HEK293 (cell line): ENCODE results near the gene CACNA1B.

ENCODE experiments used
- CTCF ChIA-PET: fragments of 350-600 bp; formaldehyde crosslinking; extraction: SDS; loops from one replicate; lab custom pipeline; 2021; ENCODE audit warnings: antibody characterized with exemption; lab: Yijun Ruan, JAX
- POLR2A ChIA-PET: fragments of 300-600 bp; formaldehyde crosslinking; extraction: SDS; loops from one replicate; lab custom pipeline; 2020; ENCODE audit warnings: antibody characterized with exemption, inconsistent platforms; lab: Yijun Ruan, JAX
- H3K27ac ChIP-seq: fragments of 200-500 bp; sonication (Bioruptor generic); 2 replicates; pipeline ENCODE4 v1.5.1; 2014; ENCODE audit warnings: low read depth, low read length, control low read depth, inconsistent platforms; ENCODE audit errors: extremely low read depth
- H3K36me3 ChIP-seq, 2 experiments: fragments of 200-500 bp in 1 of 2; sonication (Bioruptor generic) in 1 of 2; 1 replicate in 1 of 2; 2 replicates in 1 of 2; pipeline ENCODE4 v1.5.1; 2014 to 2017; ENCODE audit warnings: inconsistent platforms in 2 of 2, low read length in 2 of 2; ENCODE audit not compliant: control insufficient read depth in 2 of 2, insufficient read depth in 1 of 2
- H3K4me1 ChIP-seq: fragments of 200-500 bp; sonication (Bioruptor generic); 2 replicates; pipeline ENCODE4 v1.5.1; 2014; ENCODE audit warnings: mild to moderate bottlenecking, low read length, inconsistent platforms; ENCODE audit not compliant: control insufficient read depth, insufficient read depth
- H3K4me3 ChIP-seq: 2 replicates; pipeline ENCODE4 v1.5.1; 2011; ENCODE audit warnings: low read depth, mild to moderate bottlenecking, control low read depth, low read length, moderate library complexity
- H3K9me3 ChIP-seq: fragments of 200-500 bp; sonication (Bioruptor generic); 2 replicates; pipeline ENCODE4 v1.5.1; 2014; ENCODE audit warnings: low read depth, low read length, inconsistent platforms; ENCODE audit not compliant: control insufficient read depth, insufficient read depth
- EGR2 ChIP-seq: fragments of 450-650 bp; formaldehyde crosslinking; IDR thresholded peaks from 2 replicates; pipeline ENCODE4 v1.5.1; 2016; ENCODE audit warnings: low read depth, missing biosample characterization, missing genetic modification characterization
- ELK4 ChIP-seq: IDR thresholded peaks from 2 replicates; pipeline ENCODE4 v1.6.1; 2011; ENCODE audit warnings: mild to moderate bottlenecking, low read depth, low read length, borderline replicate concordance
- GLIS1 ChIP-seq: fragments of 450-650 bp; formaldehyde crosslinking; IDR thresholded peaks from 2 replicates; pipeline ENCODE4 v1.5.1; 2016; ENCODE audit warnings: missing biosample characterization, missing genetic modification characterization
- HOXA7 ChIP-seq: sonication (generic); formaldehyde crosslinking; IDR thresholded peaks from 2 replicates; pipeline ENCODE4 v1.8.1; 2022; ENCODE audit warnings: missing genetic modification reagents, borderline replicate concordance
- KLF8 ChIP-seq: fragments of 450-650 bp; formaldehyde crosslinking; IDR thresholded peaks from 2 replicates; pipeline ENCODE4 v1.5.1; 2016; ENCODE audit warnings: missing biosample characterization, missing genetic modification characterization
- MYNN ChIP-seq: fragments of 450-650 bp; formaldehyde crosslinking; IDR thresholded peaks from 2 replicates; pipeline ENCODE4 v1.5.1; 2016; ENCODE audit warnings: missing biosample characterization, missing genetic modification characterization, borderline replicate concordance
- TRIM28 ChIP-seq: IDR thresholded peaks from 2 replicates; pipeline ENCODE4 v1.6.1; 2011; ENCODE audit warnings: low read length, control low read depth, borderline replicate concordance
- YY1 ChIP-seq: fragments of 450-650 bp; formaldehyde crosslinking; IDR thresholded peaks from 2 replicates; pipeline ENCODE4 v1.5.1; 2018; ENCODE audit warnings: missing biosample characterization, missing genetic modification characterization
- ZBTB26 ChIP-seq: fragments of 450-650 bp; formaldehyde crosslinking; optimal IDR thresholded peaks from 2 replicates; pipeline ENCODE3; 2016; ENCODE audit warnings: missing biosample characterization, mild to moderate bottlenecking, missing genetic modification characterization
- ZNF112 ChIP-seq: fragments of 450-650 bp; formaldehyde crosslinking; IDR thresholded peaks from 2 replicates; pipeline ENCODE4 v1.5.0; 2017; ENCODE audit warnings: missing biosample characterization, missing genetic modification characterization
- ZNF138 ChIP-seq: fragments of 450-650 bp; formaldehyde crosslinking; IDR thresholded peaks from 2 replicates; pipeline ENCODE4 v1.5.1; 2016; ENCODE audit warnings: missing biosample characterization, missing genetic modification characterization, borderline replicate concordance
- ZNF223 ChIP-seq: fragments of 450-650 bp; formaldehyde crosslinking; IDR thresholded peaks from 2 replicates; pipeline ENCODE4 v1.5.1; 2016; ENCODE audit warnings: missing biosample characterization, missing genetic modification characterization
- ZNF23 ChIP-seq: fragments of 450-650 bp; formaldehyde crosslinking; IDR thresholded peaks from 2 replicates; pipeline ENCODE4 v1.5.1; 2016; ENCODE audit warnings: missing biosample characterization, missing genetic modification characterization, borderline replicate concordance
- ZNF248 ChIP-seq: fragments of 450-650 bp; formaldehyde crosslinking; IDR thresholded peaks from 2 replicates; pipeline ENCODE4 v1.5.1; 2017; ENCODE audit warnings: missing biosample characterization, missing genetic modification characterization
- ZNF302 ChIP-seq: fragments of 450-650 bp; formaldehyde crosslinking; IDR thresholded peaks from 2 replicates; pipeline ENCODE4 v1.5.1; 2016; ENCODE audit warnings: missing biosample characterization, missing genetic modification characterization, low read depth
- ZNF311 ChIP-seq: fragments of 450-650 bp; formaldehyde crosslinking; IDR thresholded peaks from 2 replicates; pipeline ENCODE4 v1.5.1; 2017; ENCODE audit warnings: missing biosample characterization, missing genetic modification characterization, borderline replicate concordance
- ZNF548 ChIP-seq: fragments of 450-650 bp; formaldehyde crosslinking; IDR thresholded peaks from 2 replicates; pipeline ENCODE4 v1.5.1; 2016; ENCODE audit warnings: missing biosample characterization, missing genetic modification characterization
- ZNF596 ChIP-seq: fragments of 450-650 bp; IDR thresholded peaks from 2 replicates; pipeline ENCODE4 v1.5.0; 2018; ENCODE audit warnings: missing biosample characterization, mild to moderate bottlenecking, missing genetic modification characterization, moderate library complexity
- ZNF624 ChIP-seq: fragments of 450-650 bp; formaldehyde crosslinking; IDR thresholded peaks from 2 replicates; pipeline ENCODE4 v1.5.1; 2017; ENCODE audit warnings: missing biosample characterization, missing genetic modification characterization
- ZNF664 ChIP-seq: fragments of 450-650 bp; formaldehyde crosslinking; IDR thresholded peaks from 2 replicates; pipeline ENCODE4 v1.5.1; 2016; ENCODE audit warnings: missing biosample characterization, missing genetic modification characterization
- ZNF692 ChIP-seq: fragments of 450-650 bp; formaldehyde crosslinking; IDR thresholded peaks from 2 replicates; pipeline ENCODE4 v1.5.1; 2016; ENCODE audit warnings: missing biosample characterization, missing genetic modification characterization
- TF ChIP-seq, protein P1 (sequence below): fragments of 450-650 bp; IDR thresholded peaks from 2 replicates; pipeline ENCODE4 v1.5.1; 2018; ENCODE audit warnings: missing biosample characterization, mild to moderate bottlenecking, missing genetic modification characterization

Gene CACNA1B

DNA sequence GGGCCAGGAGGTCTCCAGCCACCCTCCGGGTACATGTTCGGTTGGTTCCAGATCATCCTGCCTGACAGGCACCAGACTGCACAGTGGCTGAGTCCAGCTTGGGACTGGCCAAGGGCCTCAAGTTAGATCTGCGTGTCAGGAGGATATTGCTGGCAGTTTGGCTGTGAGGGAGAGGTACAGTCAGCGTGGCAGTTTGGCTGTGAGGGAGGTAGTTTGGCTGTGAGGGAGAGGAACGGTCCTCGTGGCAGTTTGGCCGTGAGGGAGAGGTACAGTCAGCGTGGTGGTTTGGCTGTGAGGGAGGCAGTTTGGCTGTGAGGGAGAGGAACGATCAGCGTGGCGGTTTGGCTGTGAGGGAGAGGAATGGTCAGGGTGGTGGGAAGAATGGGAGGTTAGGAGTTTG, 39.0 kb downstream of the CACNA1B start:
- Histone ChIP-seq H3K9me3 (no peaks in the 10 kb centered on the region), H3K4me3 (no peak overlapping the region), H3K36me3 (no peaks in the 10 kb centered on the region)
- CTCF ChIA-PET = no interaction called here
- TF ChIP-seq ZNF596 (no peak), GLIS1 (no peak), ZNF23 (no peak), ZNF302 (tag by site-specific recombination) (no peak), HOXA7 (CRISPR knock-in tag) (no peak), YY1 (tag by site-specific recombination) (no peak), ZNF548 (no peak), ZNF692 (tag by site-specific recombination) (no peak), ZNF112 (tag by site-specific recombination) (no peak), ELK4 (no peak), ZNF664 (no peak), ZNF223 (no peak), TRIM28 (no peak), EGR2 (tag by site-specific recombination) (no peak), KLF8 (tag by site-specific recombination) (no peak), ZNF624 (tag by site-specific recombination) (no peak), ZNF248 (tag by site-specific recombination) (no peak), ZBTB26 (tag by site-specific recombination) (no peak), MYNN (tag by site-specific recombination) (no peak)
- TF ChIP-seq, protein P1, sequence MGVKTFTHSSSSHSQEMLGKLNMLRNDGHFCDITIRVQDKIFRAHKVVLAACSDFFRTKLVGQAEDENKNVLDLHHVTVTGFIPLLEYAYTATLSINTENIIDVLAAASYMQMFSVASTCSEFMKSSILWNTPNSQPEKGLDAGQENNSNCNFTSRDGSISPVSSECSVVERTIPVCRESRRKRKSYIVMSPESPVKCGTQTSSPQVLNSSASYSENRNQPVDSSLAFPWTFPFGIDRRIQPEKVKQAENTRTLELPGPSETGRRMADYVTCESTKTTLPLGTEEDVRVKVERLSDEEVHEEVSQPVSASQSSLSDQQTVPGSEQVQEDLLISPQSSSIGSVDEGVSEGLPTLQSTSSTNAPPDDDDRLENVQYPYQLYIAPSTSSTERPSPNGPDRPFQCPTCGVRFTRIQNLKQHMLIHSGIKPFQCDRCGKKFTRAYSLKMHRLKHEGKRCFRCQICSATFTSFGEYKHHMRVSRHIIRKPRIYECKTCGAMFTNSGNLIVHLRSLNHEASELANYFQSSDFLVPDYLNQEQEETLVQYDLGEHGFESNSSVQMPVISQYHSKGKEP (tag by site-specific recombination) = no peak
- TF ChIP-seq, all 188 proteins: peak for 0
- Histone ChIP-seq H3K4me1 (no peaks in the 10 kb centered on the region), H3K27ac (no peak overlapping the region)
- POLR2A ChIA-PET = no interaction called here

- no peaks in the 10 kb centered on the region for H3K36me3 ChIP-seq
- POLR2A ChIA-PET = no interaction called here
- no peak overlapping the region for H3K4me3 ChIP-seq
- H3K27ac ChIP-seq = no peak overlapping the region
- CTCF ChIA-PET = no interaction called here
- H3K9me3 ChIP-seq = no peaks in the 10 kb centered on the region
- no peaks in the 10 kb centered on the region for H3K4me1 ChIP-seq
- TF ChIP-seq ZNF138 (tag by site-specific recombination) (no peak), ZNF311 (tag by site-specific recombination) (no peak)
These were observed 39.5 kb downstream of the CACNA1B start for GRCh38 chr9:137917116-137917515.
